Natural killer cell treated with Interleukin-12 subunit alpha and Interleukin-12 subunit beta and Interleukin-15 and Interleukin-18, amount 100 ng/mL, for 72 hours (primary cell): ENCODE results near the gene DHRS2. TPM values are rescaled to one million over a fixed set of nuclear protein-coding genes. Genes with fewer than 3 reads are reported as not detected.
"Not testable (repeated sequence)": the region's sequence is repeated elsewhere in the genome, so short reads cannot be mapped to it uniquely, and the experiment has no call there.

Experiments used
- ATAC-seq, 2 donors: fragments of 150-1000 bp; cut with Tn5 transposase in 1 of 2; sonication (Bioruptor Pico), chemical (Tn5 transposase) in 1 of 2; 2 replicates each; pipeline ENCODE4 v1.10.0; 2021
- DNase-seq: peaks from one replicate; pipeline ENCODE4 v3.0.0; 2022; ENCODE audit warnings: low spot score
- H3K27ac Mint-ChIP-seq, 2 donors: 1 replicate in 1 of 2; 2 replicates in 1 of 2; pipeline ENCODE4 v1.8.0; 2022; ENCODE audit warnings: mixed read lengths in 2 of 2, mild to moderate bottlenecking in 1 of 2, moderate library complexity in 1 of 2
- H3K27me3 Mint-ChIP-seq, 2 donors: 1 replicate in 1 of 2; 2 replicates in 1 of 2; pipeline ENCODE4 v1.8.0; 2022; ENCODE audit warnings: mixed read lengths in 2 of 2
- H3K36me3 Mint-ChIP-seq: one replicate; pipeline ENCODE4 v1.8.0; 2022; ENCODE audit warnings: mixed read lengths
- H3K4me1 Mint-ChIP-seq, 2 donors: 1 replicate in 1 of 2; 2 replicates in 1 of 2; pipeline ENCODE4 v1.8.0; 2022; ENCODE audit warnings: low read depth in 2 of 2, mixed read lengths in 2 of 2, mild to moderate bottlenecking in 1 of 2
- H3K4me3 Mint-ChIP-seq: one replicate; pipeline ENCODE4 v1.8.0; 2022; ENCODE audit warnings: mixed read lengths
- H3K9me3 Mint-ChIP-seq: 2 replicates; pipeline ENCODE4 v1.8.0; 2022; ENCODE audit warnings: mixed read lengths
- total RNA-seq, 2 donors: library from RNA; stranded (reverse); gene quantifications; one replicate each; pipeline ENCODE4 v1.2.3, GENCODE V29; 2022

Gene DHRS2
- total RNA-seq, 2 donors from 2014 or later, result 0.57 to 1.5 TPM

- peak in 1 of 2 donors; percentile 24 for ATAC-seq
- Mint-ChIP-seq H3K27me3 (peaks cover 0 to 5% of the 10 kb centered on the region in 2 donors), H3K9me3 (no peaks in the 10 kb centered on the region), H3K4me3 (peak overlapping the region; percentile 67), H3K36me3 (no peaks in the 10 kb centered on the region), H3K4me1 (peaks cover 6 to 7% of the 10 kb centered on the region in 2 donors), H3K27ac (peak overlapping the region in 1 of 2 donors; percentile 70)
- DNase-seq, result no peak
Observed at GRCh38 chr14:23632461-23633159, 3.6 kb upstream of the DHRS2 start.

DNA sequence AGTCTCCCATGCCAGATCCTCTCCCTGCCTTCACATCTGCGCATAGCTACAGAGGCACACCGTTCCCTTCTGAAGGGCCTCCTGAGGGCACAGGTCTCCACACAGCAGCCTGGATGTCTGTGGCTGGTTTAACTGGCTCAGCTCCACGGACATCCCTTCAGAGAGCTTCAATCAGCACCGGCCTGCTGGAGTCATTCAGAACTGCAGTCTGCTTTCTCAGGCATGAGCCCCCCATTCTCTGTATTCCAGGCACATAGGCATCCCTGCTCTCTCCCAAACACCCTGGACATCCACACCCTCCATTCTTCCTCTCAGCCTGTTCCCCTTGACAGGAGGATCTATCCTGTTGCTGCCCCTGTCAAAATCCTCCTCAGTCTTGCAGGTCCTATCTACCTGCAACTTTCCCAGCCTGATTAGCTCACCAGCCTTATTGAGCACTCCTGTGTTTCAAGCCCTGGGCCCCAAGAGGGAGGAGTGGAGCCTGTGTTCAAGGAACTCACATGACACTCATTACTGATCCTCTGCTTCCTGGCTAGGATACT, 2.9 kb upstream of the DHRS2 start:
- Mint-ChIP-seq H3K27ac (no peak overlapping the region), H3K9me3 (no peaks in the 10 kb centered on the region), H3K4me3 (no peak overlapping the region), H3K36me3 (no peaks in the 10 kb centered on the region), H3K4me1 (peaks cover 6 to 7% of the 10 kb centered on the region in 2 donors), H3K27me3 (peaks cover 0 to 5% of the 10 kb centered on the region in 2 donors)
- DNase-seq (no peak), ATAC-seq (no peak)

DNA sequence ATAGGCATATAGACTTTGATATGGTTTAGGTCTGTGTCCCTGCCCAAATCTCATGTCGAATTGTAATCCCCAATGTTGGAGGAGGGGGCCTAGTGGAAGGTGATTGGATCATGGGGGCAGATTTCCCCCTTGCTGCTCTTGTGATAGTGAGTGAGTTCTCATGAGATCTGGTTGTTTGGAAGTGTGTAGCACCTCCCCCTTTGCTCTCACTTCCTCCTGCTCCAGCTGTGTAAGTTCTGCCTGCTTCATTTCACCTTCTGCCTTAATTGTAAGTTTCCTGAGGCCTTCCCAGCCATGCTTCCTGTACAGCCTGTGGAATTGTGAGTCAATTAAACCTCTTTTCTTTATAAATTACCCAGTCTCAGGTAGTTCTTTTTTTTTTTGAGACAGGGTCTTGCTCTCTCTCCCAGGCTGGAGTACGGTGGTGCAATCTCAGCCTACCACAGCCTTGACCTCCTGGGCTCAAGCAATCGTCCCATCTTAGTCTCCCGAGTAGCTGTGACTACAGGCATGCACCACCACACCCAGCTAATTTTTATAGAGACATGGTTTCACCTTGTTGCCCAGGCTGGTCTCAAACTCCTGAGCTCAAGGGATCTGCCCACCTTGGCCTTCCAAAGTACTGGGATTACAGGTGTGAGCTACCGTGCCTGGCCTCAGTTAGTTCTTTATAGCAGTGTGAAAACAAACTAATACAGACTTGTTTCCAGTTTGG, 1.3 kb upstream of the DHRS2 start:
- not testable (repeated sequence) for H3K27me3 Mint-ChIP-seq, H3K27ac Mint-ChIP-seq, ATAC-seq, DNase-seq, H3K36me3 Mint-ChIP-seq, H3K9me3 Mint-ChIP-seq, H3K4me1 Mint-ChIP-seq, H3K4me3 Mint-ChIP-seq

GRCh38 chr14:23637312-23637654, 1.1 kb downstream of the DHRS2 start:
- H3K4me1 Mint-ChIP-seq, DNase-seq, H3K4me3 Mint-ChIP-seq, H3K36me3 Mint-ChIP-seq, ATAC-seq, H3K27me3 Mint-ChIP-seq, H3K9me3 Mint-ChIP-seq, H3K27ac Mint-ChIP-seq: not testable (repeated sequence)

GRCh38 chr14:23637655-23638413, 1.7 kb downstream of the DHRS2 start:
- not testable (repeated sequence) for DNase-seq, H3K27ac Mint-ChIP-seq, H3K36me3 Mint-ChIP-seq, ATAC-seq, H3K4me1 Mint-ChIP-seq, H3K4me3 Mint-ChIP-seq, H3K27me3 Mint-ChIP-seq, H3K9me3 Mint-ChIP-seq

- peaks cover 0 to 2% of the 10 kb centered on the region in 2 donors for H3K27me3 Mint-ChIP-seq
- ATAC-seq, result no peak
- no peak for DNase-seq
- H3K4me3 Mint-ChIP-seq, result no peak overlapping the region
- no peaks in the 10 kb centered on the region for H3K36me3 Mint-ChIP-seq
- H3K4me1 Mint-ChIP-seq, result no peaks in the 10 kb centered on the region
- no peak overlapping the region for H3K27ac Mint-ChIP-seq
- H3K9me3 Mint-ChIP-seq, result no peaks in the 10 kb centered on the region
Observed at GRCh38 chr14:23638414-23639047, 2.4 kb downstream of the DHRS2 start.

DNA sequence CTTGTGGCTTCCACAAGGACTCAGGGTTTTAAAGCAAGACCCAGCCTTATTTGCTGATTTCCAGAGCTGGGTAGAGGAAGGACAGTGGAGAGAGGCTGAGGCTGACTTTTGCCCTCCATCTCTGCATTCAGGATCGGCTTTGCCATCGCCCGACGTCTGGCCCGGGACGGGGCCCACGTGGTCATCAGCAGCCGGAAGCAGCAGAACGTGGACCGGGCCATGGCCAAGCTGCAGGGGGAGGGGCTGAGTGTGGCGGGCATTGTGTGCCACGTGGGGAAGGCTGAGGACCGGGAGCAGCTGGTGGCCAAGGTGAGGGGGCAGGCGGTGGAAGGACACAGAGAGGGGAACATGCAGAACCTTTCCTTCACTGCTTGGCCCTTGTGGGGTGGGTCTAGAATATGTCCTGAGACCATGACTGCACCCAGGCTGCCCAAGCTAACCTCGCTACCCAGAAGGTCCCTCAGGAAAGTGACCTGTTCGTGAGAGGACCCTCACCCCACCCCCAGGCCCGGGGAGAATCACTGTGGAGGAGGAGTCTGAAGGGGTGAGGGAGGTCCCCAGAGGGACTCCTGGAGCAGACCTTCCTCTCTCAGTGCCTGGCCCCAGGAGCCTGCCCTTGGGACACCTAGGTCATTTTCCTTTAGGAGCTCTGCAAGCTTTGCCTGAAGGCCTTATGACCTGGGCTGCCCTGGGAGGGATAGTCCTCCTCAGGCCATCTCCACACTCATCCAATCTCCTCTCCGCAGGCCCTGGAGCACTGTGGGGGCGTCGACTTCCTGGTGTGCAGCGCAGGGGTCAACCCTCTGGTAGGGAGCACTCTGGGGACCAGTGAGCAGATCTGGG, 3.1 kb downstream of the DHRS2 start:
- H3K27ac Mint-ChIP-seq, result no peak overlapping the region
- ATAC-seq, result no peak
- H3K27me3 Mint-ChIP-seq, result peaks cover 0 to 2% of the 10 kb centered on the region in 2 donors
- no peak for DNase-seq
- no peaks in the 10 kb centered on the region for H3K36me3 Mint-ChIP-seq
- H3K4me3 Mint-ChIP-seq, result no peak overlapping the region
- no peaks in the 10 kb centered on the region for H3K9me3 Mint-ChIP-seq
- H3K4me1 Mint-ChIP-seq, result no peaks in the 10 kb centered on the region

DNA sequence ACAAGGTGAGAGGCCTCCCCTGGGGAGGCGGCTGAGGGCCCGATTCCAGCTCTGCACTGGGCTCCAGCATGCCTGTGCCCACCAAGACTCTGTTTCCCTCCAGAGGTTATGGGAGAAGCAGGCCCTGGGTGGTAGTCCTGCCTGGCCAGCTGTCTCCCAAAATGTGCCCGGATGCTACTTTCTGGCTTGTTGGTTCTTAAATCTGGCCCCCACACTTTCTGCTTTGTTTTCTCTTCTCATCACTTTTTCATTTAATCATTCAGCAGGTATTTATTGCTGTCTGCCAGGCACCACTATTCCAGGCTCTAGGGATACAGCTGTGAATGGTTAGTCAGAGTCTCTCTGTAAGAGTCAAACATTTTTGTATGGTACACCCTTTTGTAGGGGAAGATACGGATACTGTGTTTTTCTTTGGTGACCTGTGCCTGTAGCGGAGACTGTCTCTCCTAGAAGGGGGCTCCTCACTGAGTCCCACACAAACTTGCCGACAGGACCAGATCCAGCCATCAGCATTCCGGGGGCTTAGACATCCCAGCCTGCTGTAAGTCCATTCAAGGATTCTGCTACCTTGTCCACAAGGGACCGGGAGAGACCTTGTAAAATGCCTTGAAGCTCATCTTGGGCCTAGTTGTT, 3.8 kb downstream of the DHRS2 start:
- DNase-seq, result no peak
- Mint-ChIP-seq H3K4me1 (no peaks in the 10 kb centered on the region), H3K27me3 (peaks cover 0 to 2% of the 10 kb centered on the region in 2 donors), H3K4me3 (no peak overlapping the region), H3K9me3 (no peaks in the 10 kb centered on the region), H3K36me3 (no peaks in the 10 kb centered on the region), H3K27ac (no peak overlapping the region)
- no peak for ATAC-seq

GRCh38 chr14:23640524-23641141, 4.5 kb downstream of the DHRS2 start:
- no peak overlapping the region for H3K27ac Mint-ChIP-seq

GRCh38 chr14:23641180-23641914, 5.2 kb downstream of the DHRS2 start:
- no peaks in the 10 kb centered on the region for H3K36me3 Mint-ChIP-seq
- DNase-seq, result no peak
- peaks cover 0 to 2% of the 10 kb centered on the region in 2 donors for H3K27me3 Mint-ChIP-seq
- no peak overlapping the region for H3K27ac Mint-ChIP-seq
- H3K9me3 Mint-ChIP-seq, result no peaks in the 10 kb centered on the region
- no peak for ATAC-seq
- H3K4me3 Mint-ChIP-seq, result no peak overlapping the region
- no peaks in the 10 kb centered on the region for H3K4me1 Mint-ChIP-seq

More at GRCh38 chr14:23640524-23641141, 4.5 kb downstream of the DHRS2 start:
- DNase-seq, result no peak
- Mint-ChIP-seq H3K36me3 (no peaks in the 10 kb centered on the region), H3K4me3 (no peak overlapping the region), H3K9me3 (no peaks in the 10 kb centered on the region), H3K27me3 (peaks cover 0 to 2% of the 10 kb centered on the region in 2 donors), H3K4me1 (no peaks in the 10 kb centered on the region)
- no peak for ATAC-seq

- H3K4me1 Mint-ChIP-seq, result peaks cover under 1% of the 10 kb centered on the region in 2 donors
- DNase-seq (no peak), ATAC-seq (no peak)
- H3K27ac Mint-ChIP-seq, result no peak overlapping the region
- no peaks in the 10 kb centered on the region for H3K36me3 Mint-ChIP-seq
- no peak overlapping the region for H3K4me3 Mint-ChIP-seq
- peaks cover 0 to under 1% of the 10 kb centered on the region in 2 donors for H3K27me3 Mint-ChIP-seq
- H3K9me3 Mint-ChIP-seq, result no peaks in the 10 kb centered on the region
Observed at GRCh38 chr14:23641915-23642588, 5.9 kb downstream of the DHRS2 start.
